HepG2 (cell line): ENCODE results near the gene EMILIN1. TPM values are rescaled to one million over a fixed set of nuclear protein-coding genes. Genes with fewer than 3 reads are reported as not detected.
A peak's percentile ranks its signal among the peaks of the same experiment; 100 is the strongest.

Source experiments
- BRF2 ChIP-seq: sonication (generic); formaldehyde crosslinking; IDR thresholded peaks from 2 replicates; pipeline ENCODE4 v1.8.1; 2022; ENCODE audit warnings: mild to moderate bottlenecking, missing genetic modification reagents
- FOXA3 ChIP-seq: IDR thresholded peaks from 2 replicates; pipeline ENCODE4 v1.6.1; 2016; ENCODE audit warnings: missing genetic modification reagents, missing compliant biosample characterization
- HNF4A ChIP-seq: sonication (generic); formaldehyde crosslinking; IDR thresholded peaks from 2 replicates; pipeline ENCODE4 v1.4.0; 2020; ENCODE audit warnings: missing genetic modification reagents
- IRF2 ChIP-seq: IDR thresholded peaks from 2 replicates; pipeline ENCODE4 v1.6.1; 2018; ENCODE audit warnings: missing genetic modification reagents, missing compliant biosample characterization
- SAP130 ChIP-seq: IDR thresholded peaks from 2 replicates; pipeline ENCODE4 v1.6.1; 2016; ENCODE audit warnings: low read depth
- STAG1 ChIP-seq: sonication (generic); formaldehyde crosslinking; IDR thresholded peaks from 2 replicates; pipeline ENCODE4 v1.4.0; 2020; ENCODE audit warnings: missing genetic modification reagents
- TP53 ChIP-seq: sonication (generic); formaldehyde crosslinking; conservative IDR thresholded peaks from 2 replicates; pipeline ENCODE4 v1.4.0; 2020; ENCODE audit warnings: missing genetic modification reagents
- ZNF160 ChIP-seq: sonication (generic); formaldehyde crosslinking; IDR thresholded peaks from 2 replicates; pipeline ENCODE4 v1.8.0; 2022; ENCODE audit warnings: mild to moderate bottlenecking, inconsistent platforms, missing genetic modification reagents
- ZNF235 ChIP-seq: sonication (generic); formaldehyde crosslinking; IDR thresholded peaks from 2 replicates; pipeline ENCODE4 v1.8.1; 2023; ENCODE audit warnings: mild to moderate bottlenecking, missing genetic modification reagents, borderline replicate concordance
- ZNF343 ChIP-seq: sonication (generic); formaldehyde crosslinking; IDR thresholded peaks from 2 replicates; pipeline ENCODE4 v1.4.0; 2020; ENCODE audit warnings: mild to moderate bottlenecking, missing genetic modification reagents
- ZNF737 ChIP-seq: sonication (generic); formaldehyde crosslinking; IDR thresholded peaks from 2 replicates; pipeline ENCODE4 v1.5.0; 2020; ENCODE audit warnings: missing genetic modification reagents, mild to moderate bottlenecking, borderline replicate concordance
- ZNF792 ChIP-seq: IDR thresholded peaks from 2 replicates; pipeline ENCODE4 v1.6.1; 2016
- polyA plus RNA-seq, 8 experiments: library from polyadenylated mRNA; depleted of rRNA in 3 of 8; stranded (reverse) in 7 of 8; unstranded in 1 of 8; fragments of >200 nt; fragmentation: Illumina TruSeq in 4 of 8; extraction: Trizol in 4 of 8; gene quantifications; 2 replicates each; pipeline versions ENCODE4 v1.2.1 to v1.2.3, GENCODE V29; 2011 to 2016; ENCODE audit warnings: low read depth in 4 of 8, missing spikeins in 1 of 8, mixed read lengths in 1 of 8; ENCODE audit not compliant: insufficient read depth in 1 of 8
- total RNA-seq, 5 experiments: library from RNA; depleted of rRNA; stranded (reverse); fragments of >200 nt; fragmentation: Illumina TruSeq; extraction: Trizol; gene quantifications; 2 replicates each; pipeline ENCODE4 v1.2.3, GENCODE V29; 2016; ENCODE audit warnings: low read depth in 1 of 5
- TF ChIP-seq, protein P1 (sequence below): sonication (generic); formaldehyde crosslinking; IDR thresholded peaks from 2 replicates; pipeline ENCODE4 v1.4.0; 2020; ENCODE audit warnings: mild to moderate bottlenecking, missing genetic modification reagents
- TF ChIP-seq, protein P2 (sequence below), 2 experiments: sonication (generic) in 1 of 2; formaldehyde crosslinking in 1 of 2; IDR thresholded peaks; 2 replicates each; pipeline versions ENCODE4 v1.6.1 to v1.9.0; 2014 to 2022; ENCODE audit warnings: antibody characterized with exemption in 1 of 2, borderline replicate concordance in 1 of 2, inconsistent platforms in 1 of 2, low read depth in 1 of 2, missing genetic modification reagents in 1 of 2

EMILIN1 gene
- total and polyA plus RNA-seq, 2 of the 13 experiments (the other 11 are each of a cell fraction or from before 2014, with no cell fraction given), result 8.1 to 9.7 TPM

DNA sequence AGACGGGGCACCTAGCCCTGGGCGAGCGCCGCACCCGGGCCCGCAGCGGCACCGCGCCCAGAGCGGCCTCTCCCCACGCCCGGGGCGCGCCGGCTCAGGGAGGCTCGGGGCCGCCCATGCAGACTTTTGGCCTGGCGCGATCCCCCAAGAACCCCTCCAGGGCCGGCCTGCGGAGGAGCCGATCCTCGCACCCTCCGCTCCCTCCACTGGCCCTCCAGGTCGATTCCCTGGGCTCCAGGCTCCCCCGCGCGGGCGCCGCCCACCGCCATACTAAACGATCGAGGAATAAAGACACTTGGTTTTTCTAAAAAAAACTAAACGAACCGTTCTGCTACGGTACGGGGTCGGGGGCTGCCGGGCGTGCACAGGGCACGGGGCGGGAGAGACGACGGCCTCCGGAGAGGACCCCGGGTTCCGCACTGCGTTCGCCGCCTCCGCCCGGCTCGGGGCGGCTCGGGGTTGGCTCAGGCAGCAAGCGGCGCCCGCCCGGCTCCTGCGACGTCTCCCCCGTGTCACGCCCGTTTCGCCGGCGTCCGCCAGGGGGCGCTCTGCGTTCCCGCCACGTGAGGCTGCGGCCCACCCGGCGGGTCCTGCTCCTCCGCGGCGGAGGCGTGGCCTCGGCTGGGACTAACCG is 7.8 kb downstream of the EMILIN1 start (continued):
- TF ChIP-seq ZNF343 (CRISPR knock-in tag) (no peak; the same call in 1 of the 2 replicates), IRF2 (CRISPR knock-in tag) (peak; percentile 45; the same call in 1 of the 2 replicates), ZNF160 (CRISPR knock-in tag) (peak; percentile 8; the same call in 1 of the 2 replicates), HNF4A (0 out of 2 replicates have a peak, but pooled peaks have one; percentile 8), TP53 (CRISPR knock-in tag) (no peak), ZNF737 (CRISPR knock-in tag) (no peak), ZNF792 (CRISPR knock-in tag) (peak; percentile 92), SAP130 (CRISPR knock-in tag) (peak; percentile 78; the same call in 1 of the 2 replicates), BRF2 (CRISPR knock-in tag) (no peak; the same call in 1 of the 2 replicates), FOXA3 (CRISPR knock-in tag) (peak; percentile 72), STAG1 (CRISPR knock-in tag) (peak; percentile 74), ZNF235 (CRISPR knock-in tag) (no peak)
- TF ChIP-seq, protein P1, sequence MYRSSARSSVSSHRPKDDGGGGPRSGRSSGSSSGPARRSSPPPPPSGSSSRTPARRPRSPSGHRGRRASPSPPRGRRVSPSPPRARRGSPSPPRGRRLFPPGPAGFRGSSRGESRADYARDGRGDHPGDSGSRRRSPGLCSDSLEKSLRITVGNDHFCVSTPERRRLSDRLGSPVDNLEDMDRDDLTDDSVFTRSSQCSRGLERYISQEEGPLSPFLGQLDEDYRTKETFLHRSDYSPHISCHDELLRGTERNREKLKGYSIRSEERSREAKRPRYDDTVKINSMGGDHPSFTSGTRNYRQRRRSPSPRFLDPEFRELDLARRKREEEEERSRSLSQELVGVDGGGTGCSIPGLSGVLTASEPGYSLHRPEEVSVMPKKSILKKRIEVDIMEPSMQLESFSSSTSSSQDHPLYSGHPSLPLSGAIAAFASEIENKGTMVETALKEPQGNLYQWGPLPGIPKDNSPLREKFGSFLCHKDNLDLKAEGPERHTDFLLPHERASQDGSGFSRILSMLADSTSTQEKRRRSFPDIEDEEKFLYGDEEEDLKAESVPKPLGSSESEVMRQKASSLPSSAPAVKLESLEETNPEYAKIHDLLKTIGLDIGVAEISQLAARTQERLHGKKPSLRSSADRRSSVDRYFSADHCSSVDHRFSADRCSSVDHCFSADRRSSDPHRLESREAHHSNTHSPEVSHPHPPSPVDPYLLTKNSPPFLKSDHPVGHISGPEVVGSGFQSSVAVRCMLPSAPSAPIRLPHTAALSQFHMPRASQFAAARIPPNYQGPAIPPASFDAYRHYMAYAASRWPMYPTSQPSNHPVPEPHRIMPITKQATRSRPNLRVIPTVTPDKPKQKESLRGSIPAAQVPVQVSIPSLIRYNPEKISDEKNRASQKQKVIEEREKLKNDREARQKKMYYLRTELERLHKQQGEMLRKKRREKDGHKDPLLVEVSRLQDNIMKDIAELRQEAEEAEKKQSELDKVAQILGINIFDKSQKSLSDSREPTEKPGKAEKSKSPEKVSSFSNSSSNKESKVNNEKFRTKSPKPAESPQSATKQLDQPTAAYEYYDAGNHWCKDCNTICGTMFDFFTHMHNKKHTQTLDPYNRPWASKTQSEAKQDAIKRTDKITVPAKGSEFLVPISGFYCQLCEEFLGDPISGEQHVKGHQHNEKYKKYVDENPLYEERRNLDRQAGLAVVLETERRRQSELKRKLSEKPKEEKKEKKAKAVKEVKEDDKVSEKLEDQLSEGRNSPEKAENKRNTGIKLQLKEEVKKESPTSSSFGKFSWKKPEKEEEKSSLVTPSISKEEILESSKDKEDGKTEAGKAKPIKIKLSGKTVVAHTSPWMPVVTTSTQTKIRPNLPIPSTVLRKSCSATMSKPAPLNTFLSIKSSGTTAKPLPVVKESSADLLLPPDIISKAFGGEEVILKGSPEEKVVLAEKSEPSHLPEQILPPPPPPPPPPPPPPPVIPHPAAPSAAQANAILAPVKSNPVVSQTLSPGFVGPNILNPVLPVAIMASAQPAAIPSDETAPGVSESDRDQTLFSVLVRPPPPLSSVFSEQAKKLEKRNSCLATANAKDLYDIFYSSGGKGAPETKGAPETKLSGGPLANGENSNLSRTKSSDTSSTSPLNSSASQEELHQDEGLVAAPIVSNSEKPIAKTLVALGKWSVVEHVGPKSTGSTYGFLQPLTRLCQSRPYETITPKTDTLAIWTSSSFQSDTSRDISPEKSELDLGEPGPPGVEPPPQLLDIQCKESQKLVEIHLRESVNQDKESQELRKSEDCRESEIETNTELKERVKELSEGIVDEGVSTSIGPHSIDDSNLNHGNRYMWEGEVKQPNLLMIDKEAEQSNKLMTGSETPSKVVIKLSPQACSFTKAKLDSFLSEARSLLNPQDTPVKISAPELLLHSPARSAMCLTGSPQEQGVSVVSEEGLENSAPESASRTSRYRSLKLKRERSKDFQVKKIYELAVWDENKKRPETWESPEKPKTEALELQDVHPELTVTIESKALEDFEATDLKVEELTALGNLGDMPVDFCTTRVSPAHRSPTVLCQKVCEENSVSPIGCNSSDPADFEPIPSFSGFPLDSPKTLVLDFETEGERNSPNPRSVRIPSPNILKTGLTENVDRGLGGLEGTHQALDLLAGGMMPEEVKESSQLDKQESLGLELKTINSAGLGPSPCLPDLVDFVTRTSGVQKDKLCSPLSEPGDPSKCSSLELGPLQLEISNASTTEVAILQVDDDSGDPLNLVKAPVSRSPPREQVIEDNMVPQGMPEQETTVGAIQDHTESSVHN, result 0 out of 2 replicates have a peak, but pooled peaks have one; percentile 12
- TF ChIP-seq, protein P2, sequence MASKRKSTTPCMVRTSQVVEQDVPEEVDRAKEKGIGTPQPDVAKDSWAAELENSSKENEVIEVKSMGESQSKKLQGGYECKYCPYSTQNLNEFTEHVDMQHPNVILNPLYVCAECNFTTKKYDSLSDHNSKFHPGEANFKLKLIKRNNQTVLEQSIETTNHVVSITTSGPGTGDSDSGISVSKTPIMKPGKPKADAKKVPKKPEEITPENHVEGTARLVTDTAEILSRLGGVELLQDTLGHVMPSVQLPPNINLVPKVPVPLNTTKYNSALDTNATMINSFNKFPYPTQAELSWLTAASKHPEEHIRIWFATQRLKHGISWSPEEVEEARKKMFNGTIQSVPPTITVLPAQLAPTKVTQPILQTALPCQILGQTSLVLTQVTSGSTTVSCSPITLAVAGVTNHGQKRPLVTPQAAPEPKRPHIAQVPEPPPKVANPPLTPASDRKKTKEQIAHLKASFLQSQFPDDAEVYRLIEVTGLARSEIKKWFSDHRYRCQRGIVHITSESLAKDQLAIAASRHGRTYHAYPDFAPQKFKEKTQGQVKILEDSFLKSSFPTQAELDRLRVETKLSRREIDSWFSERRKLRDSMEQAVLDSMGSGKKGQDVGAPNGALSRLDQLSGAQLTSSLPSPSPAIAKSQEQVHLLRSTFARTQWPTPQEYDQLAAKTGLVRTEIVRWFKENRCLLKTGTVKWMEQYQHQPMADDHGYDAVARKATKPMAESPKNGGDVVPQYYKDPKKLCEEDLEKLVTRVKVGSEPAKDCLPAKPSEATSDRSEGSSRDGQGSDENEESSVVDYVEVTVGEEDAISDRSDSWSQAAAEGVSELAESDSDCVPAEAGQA (IDR thresholded peaks at IDR 0.05; ENCODE audit: low read depth), result peak; percentile 7; the same call in 1 of the 2 replicates
- TF ChIP-seq, protein P2 (CRISPR knock-in tag; IDR thresholded peaks at IDR 0.05; ENCODE audit: borderline replicate concordance), result 0 out of 2 replicates have a peak, but pooled peaks have one; percentile 26
